ENCODE measurements around the gene DMAC2.

Gene DMAC2

DNA sequence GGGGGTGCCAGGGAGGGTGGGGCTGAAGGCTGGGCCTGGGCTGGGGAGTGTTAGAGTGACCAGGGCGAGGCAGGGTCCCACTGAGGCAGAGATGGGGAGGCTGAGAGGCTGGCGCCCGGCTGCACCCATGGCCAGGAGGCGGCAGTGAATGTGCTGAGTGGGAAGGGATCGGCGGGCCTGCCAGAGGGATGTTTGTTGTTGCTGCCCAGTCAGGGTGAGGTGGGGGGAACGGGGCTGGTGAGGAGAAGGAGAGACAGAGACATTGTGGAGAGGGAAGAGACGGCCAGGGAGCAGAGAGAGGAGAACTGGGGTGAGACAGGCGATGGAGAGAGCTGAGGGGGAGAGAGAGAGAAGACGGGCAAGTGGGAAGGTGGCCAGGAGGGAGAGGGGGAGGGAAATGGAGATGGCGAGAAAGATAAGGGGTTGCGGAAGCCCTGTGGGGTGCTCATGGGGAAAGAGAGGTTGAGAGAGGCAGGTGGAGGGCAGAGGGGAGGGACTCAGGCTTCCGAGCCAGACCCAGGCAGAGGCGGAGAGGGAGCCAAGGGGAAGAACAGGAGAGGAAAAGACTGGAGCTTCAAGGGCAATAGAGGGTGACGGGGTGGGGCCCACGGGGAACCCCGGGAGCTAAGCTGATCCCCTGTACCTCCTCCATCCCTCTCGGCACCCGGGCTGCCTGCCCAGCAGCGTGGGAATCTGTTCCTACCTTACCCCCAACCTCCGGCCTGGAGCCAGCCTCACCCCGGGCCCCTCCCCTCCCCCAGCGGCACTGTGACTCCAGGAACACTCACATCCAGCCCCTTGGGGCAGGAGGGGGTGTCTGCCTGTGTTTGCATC is 11.8 kb downstream of the DMAC2 start:
- Histone ChIP-seq H4K20me1 (ENCODE audit: insufficient read depth, low read length) (peaks cover 4% of the 10 kb centered on the region; the same call in 1 of the 2 replicates), H3K9me3 (ENCODE audit: insufficient read depth, low read length, severe bottlenecking) (no peaks in the 10 kb centered on the region), H3K4me1 (ENCODE audit: insufficient read depth, low read length) (no peaks in the 10 kb centered on the region), H3K27me3 (ENCODE audit: insufficient read depth, low read length, poor library complexity) (no peaks in the 10 kb centered on the region), H3K4me3 (ENCODE audit: low read depth in 1 of 2, low read length in 2 of 2) (no peak overlapping the region), H3K9ac (ENCODE audit: low read depth, low read length) (no peak overlapping the region), H2AFZ (ENCODE audit: low read depth, low read length) (no peak overlapping the region), H3K4me2 (ENCODE audit: insufficient read depth, low read length) (no peak overlapping the region), H3K27ac (ENCODE audit: low read length) (no peak overlapping the region), H3K79me2 (ENCODE audit: insufficient read depth, low read length) (no peaks in the 10 kb centered on the region), H3K36me3 (ENCODE audit: insufficient read depth, low read length) (peaks cover 51% of the 10 kb centered on the region)
- peak; percentile 55 for ATAC-seq (ENCODE audit: insufficient read depth, low read depth)
- no peak for TF ChIP-seq EZH2 (IDR thresholded peaks at IDR 0.05; ENCODE audit: borderline replicate concordance, low read depth, low read length, severe bottlenecking)
- TF ChIP-seq, protein P1, sequence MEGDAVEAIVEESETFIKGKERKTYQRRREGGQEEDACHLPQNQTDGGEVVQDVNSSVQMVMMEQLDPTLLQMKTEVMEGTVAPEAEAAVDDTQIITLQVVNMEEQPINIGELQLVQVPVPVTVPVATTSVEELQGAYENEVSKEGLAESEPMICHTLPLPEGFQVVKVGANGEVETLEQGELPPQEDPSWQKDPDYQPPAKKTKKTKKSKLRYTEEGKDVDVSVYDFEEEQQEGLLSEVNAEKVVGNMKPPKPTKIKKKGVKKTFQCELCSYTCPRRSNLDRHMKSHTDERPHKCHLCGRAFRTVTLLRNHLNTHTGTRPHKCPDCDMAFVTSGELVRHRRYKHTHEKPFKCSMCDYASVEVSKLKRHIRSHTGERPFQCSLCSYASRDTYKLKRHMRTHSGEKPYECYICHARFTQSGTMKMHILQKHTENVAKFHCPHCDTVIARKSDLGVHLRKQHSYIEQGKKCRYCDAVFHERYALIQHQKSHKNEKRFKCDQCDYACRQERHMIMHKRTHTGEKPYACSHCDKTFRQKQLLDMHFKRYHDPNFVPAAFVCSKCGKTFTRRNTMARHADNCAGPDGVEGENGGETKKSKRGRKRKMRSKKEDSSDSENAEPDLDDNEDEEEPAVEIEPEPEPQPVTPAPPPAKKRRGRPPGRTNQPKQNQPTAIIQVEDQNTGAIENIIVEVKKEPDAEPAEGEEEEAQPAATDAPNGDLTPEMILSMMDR (IDR thresholded peaks at IDR 0.05; ENCODE audit: borderline replicate concordance, extremely low read depth, low read length, poor library complexity, severe bottlenecking): no peak
- DNase-seq: peak; percentile 48

DNA sequence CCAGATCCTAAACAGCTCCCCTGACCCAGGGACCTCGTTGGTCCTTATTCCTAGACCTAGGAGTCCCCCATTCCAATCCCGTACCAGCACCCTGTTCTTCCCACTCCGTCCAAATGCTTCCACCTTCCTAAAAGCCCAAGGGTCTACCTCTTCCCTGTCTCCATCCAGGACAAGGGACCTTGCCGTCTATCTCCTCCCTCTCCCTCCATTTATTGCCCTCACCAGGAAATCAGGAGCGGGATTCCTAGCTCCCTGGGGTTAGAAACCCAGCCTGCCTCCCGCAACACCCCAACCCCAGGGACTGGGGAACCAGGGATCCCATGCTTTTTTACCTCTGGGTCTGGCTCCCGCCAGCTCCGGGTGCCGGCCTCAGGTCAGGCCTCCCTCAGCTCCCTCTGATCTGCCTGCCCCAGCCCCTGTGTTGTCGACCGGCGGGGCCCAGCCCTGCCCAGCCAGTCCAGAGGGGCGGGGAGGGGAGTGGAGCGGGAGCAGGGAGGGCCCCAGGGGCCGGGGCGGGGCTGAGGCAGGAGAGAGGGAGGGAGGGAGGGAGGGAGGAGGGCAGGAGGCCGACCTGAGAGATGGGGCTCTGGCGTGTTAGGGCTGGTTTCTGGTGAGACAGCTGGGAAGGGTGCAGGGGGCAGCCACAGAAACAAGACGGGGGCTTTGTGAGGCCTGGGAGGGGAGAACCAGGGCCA is 12.6 kb downstream of the DMAC2 start, which contains the start of gene B3GNT8:
Gene B3GNT8, minus strand, starts transcription at position 423 of the 695 bp plus-strand sequence. CDS start 596 bp downstream, outside the sequence.
- Histone ChIP-seq H4K20me1 (ENCODE audit: insufficient read depth, low read length) (peaks cover 4% of the 10 kb centered on the region; the same call in 1 of the 2 replicates), H3K4me3 (ENCODE audit: low read depth in 1 of 2, low read length in 2 of 2) (no peak within 1 kb of the TSS), H2AFZ (ENCODE audit: low read depth, low read length) (no peak within 1 kb of the TSS), H3K36me3 (ENCODE audit: insufficient read depth, low read length) (peaks cover 50% of the 10 kb centered on the region), H3K27me3 (ENCODE audit: insufficient read depth, low read length, poor library complexity) (no peaks in the 10 kb centered on the region), H3K9me3 (ENCODE audit: insufficient read depth, low read length, severe bottlenecking) (no peaks in the 10 kb centered on the region), H3K4me2 (ENCODE audit: insufficient read depth, low read length) (no peak within 1 kb of the TSS), H3K79me2 (ENCODE audit: insufficient read depth, low read length) (no peaks in the 10 kb centered on the region), H3K27ac (ENCODE audit: low read length) (no peak within 1 kb of the TSS), H3K9ac (ENCODE audit: low read depth, low read length) (no peak within 1 kb of the TSS), H3K4me1 (ENCODE audit: insufficient read depth, low read length) (no peaks in the 10 kb centered on the region)
- peak; percentile 51 for DNase-seq
- no peak for TF ChIP-seq EZH2 (IDR thresholded peaks at IDR 0.05; ENCODE audit: borderline replicate concordance, low read depth, low read length, severe bottlenecking)
- TF ChIP-seq, protein P1 (IDR thresholded peaks at IDR 0.05; ENCODE audit: borderline replicate concordance, extremely low read depth, low read length, poor library complexity, severe bottlenecking): no peak
- peak; percentile 59 for ATAC-seq (ENCODE audit: insufficient read depth, low read depth)

DNA sequence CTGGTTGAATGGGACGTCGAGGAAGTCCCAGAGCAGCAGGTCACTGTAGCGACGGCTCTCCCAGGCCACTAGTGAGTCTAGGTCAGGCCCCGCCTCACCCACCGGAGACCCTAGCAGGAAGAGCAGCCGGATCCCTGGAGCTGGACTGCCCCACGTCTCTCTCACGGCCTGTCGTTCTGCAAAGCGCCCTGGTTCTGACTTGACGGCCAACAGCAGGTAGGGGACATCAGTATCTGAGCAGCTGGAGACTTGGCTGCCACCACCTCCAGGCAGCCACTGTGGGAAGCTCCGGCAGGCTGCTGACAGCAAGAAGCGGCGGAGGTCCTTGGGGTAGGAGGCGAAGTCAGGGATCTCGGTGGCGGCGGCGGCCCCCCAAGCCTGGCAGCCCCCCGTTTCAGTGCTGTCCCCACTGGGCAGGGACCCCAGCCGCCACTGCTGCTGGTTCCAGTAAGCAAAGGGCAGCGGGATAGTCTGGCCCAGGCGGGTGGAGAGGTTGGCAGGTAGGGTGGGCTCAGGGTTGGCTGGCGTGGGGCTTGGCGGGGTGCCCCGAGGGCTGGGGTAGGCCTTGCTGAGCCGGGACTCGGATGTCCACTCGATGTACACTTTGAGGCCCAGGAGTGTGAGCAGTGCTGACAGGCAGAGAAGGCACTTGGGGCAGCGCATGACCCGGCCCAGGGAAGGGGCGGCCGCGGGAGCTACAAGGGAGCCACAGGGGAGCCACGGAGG is 13.4 kb downstream of the DMAC2 start:
- Histone ChIP-seq H2AFZ (ENCODE audit: low read depth, low read length) (no peak overlapping the region), H3K79me2 (ENCODE audit: insufficient read depth, low read length) (no peaks in the 10 kb centered on the region), H3K4me1 (ENCODE audit: insufficient read depth, low read length) (no peaks in the 10 kb centered on the region), H3K36me3 (ENCODE audit: insufficient read depth, low read length) (peaks cover 48% of the 10 kb centered on the region), H3K9ac (ENCODE audit: low read depth, low read length) (no peak overlapping the region), H4K20me1 (ENCODE audit: insufficient read depth, low read length) (peaks cover 4% of the 10 kb centered on the region; the same call in 1 of the 2 replicates), H3K27me3 (ENCODE audit: insufficient read depth, low read length, poor library complexity) (no peaks in the 10 kb centered on the region), H3K9me3 (ENCODE audit: insufficient read depth, low read length, severe bottlenecking) (no peaks in the 10 kb centered on the region), H3K4me3 (ENCODE audit: low read depth in 1 of 2, low read length in 2 of 2) (no peak overlapping the region), H3K4me2 (ENCODE audit: insufficient read depth, low read length) (no peak overlapping the region), H3K27ac (ENCODE audit: low read length) (no peak overlapping the region)
- TF ChIP-seq, protein P1 (IDR thresholded peaks at IDR 0.05; ENCODE audit: borderline replicate concordance, extremely low read depth, low read length, poor library complexity, severe bottlenecking): no peak
- no peak for TF ChIP-seq EZH2 (IDR thresholded peaks at IDR 0.05; ENCODE audit: borderline replicate concordance, low read depth, low read length, severe bottlenecking)
- ATAC-seq (ENCODE audit: insufficient read depth, low read depth): no peak
- no peak for DNase-seq
